CD8-positive, alpha-beta memory T cell (primary cell): ENCODE measurements around the gene RIF1. TPM values are rescaled to one million over a fixed set of nuclear protein-coding genes. Genes with fewer than 3 reads are reported as not detected.
A peak's percentile ranks its signal among the peaks of the same experiment; 100 is the strongest.

Source experiments
- CTCF ChIA-PET: fragments of 350-600 bp; sonication (Branson Sonifier 250); formaldehyde crosslinking; loops from one replicate; lab custom pipeline; 2021; ENCODE audit warnings: antibody characterized with exemption; lab: Charles Lee
- POLR2A ChIA-PET: fragments of 350-600 bp; sonication (Branson Sonifier 250); formaldehyde crosslinking; loops from one replicate; lab custom pipeline; 2021; ENCODE audit warnings: antibody characterized with exemption; lab: Charles Lee
- DNase-seq, 5 donors: peaks; one replicate each; pipeline versions ENCODE4 v3.0.0 to v3.0.0-alpha.2; 2020 to 2022; ENCODE audit warnings: mixed read lengths in 1 of 5
- H3K27ac ChIP-seq: one replicate; pipeline ENCODE4 v1.7.0; 2013; ENCODE audit warnings: low read depth, mild to moderate bottlenecking, low read length, moderate library complexity
- H3K27me3 ChIP-seq: 2 replicates; pipeline ENCODE4 v1.7.0; 2013; ENCODE audit warnings: low read length, mild to moderate bottlenecking; ENCODE audit not compliant: insufficient read depth, poor library complexity, severe bottlenecking
- H3K36me3 ChIP-seq: 2 replicates; pipeline ENCODE4 v1.7.0; 2013; ENCODE audit warnings: mild to moderate bottlenecking, low read length, moderate library complexity; ENCODE audit not compliant: insufficient read depth
- H3K4me1 ChIP-seq: 2 replicates; pipeline ENCODE4 v1.7.0; 2013; ENCODE audit warnings: mild to moderate bottlenecking, low read length, moderate library complexity; ENCODE audit not compliant: insufficient read depth
- H3K4me3 ChIP-seq: 2 replicates; pipeline ENCODE4 v1.7.0; 2013; ENCODE audit warnings: mild to moderate bottlenecking, low read length
- H3K9me3 ChIP-seq: 2 replicates; pipeline ENCODE4 v1.7.0; 2013; ENCODE audit warnings: mild to moderate bottlenecking, low read length
- H3K27ac Mint-ChIP-seq, 8 donors: one replicate each; pipeline ENCODE4 v1.8.0; 2020 to 2021; ENCODE audit warnings: mixed read lengths in 8 of 8, mild to moderate bottlenecking in 6 of 8, inconsistent platforms in 3 of 8, moderate library complexity in 3 of 8
- H3K27me3 Mint-ChIP-seq, 2 donors: one replicate each; pipeline ENCODE4 v1.8.0; 2020 to 2021; ENCODE audit warnings: mixed read lengths in 2 of 2, mild to moderate bottlenecking in 1 of 2, moderate library complexity in 1 of 2
- H3K36me3 Mint-ChIP-seq, 3 donors: one replicate each; pipeline ENCODE4 v1.8.0; 2020 to 2021; ENCODE audit warnings: mixed read lengths in 3 of 3, inconsistent platforms in 1 of 3, mild to moderate bottlenecking in 1 of 3
- H3K4me1 Mint-ChIP-seq, 3 donors: one replicate each; pipeline ENCODE4 v1.8.0; 2020 to 2021; ENCODE audit warnings: mixed read lengths in 3 of 3, inconsistent platforms in 1 of 3, mild to moderate bottlenecking in 1 of 3
- H3K4me3 Mint-ChIP-seq, 7 donors: one replicate each; pipeline ENCODE4 v1.8.0; 2020 to 2021; ENCODE audit warnings: mixed read lengths in 7 of 7, mild to moderate bottlenecking in 6 of 7, moderate library complexity in 4 of 7, inconsistent platforms in 2 of 7
- H3K9me3 Mint-ChIP-seq, 5 donors: one replicate each; pipeline ENCODE4 v1.8.0; 2020 to 2022; ENCODE audit warnings: mixed read lengths in 5 of 5, mild to moderate bottlenecking in 3 of 5, moderate library complexity in 2 of 5, inconsistent platforms in 1 of 5
- polyA plus RNA-seq: library from polyadenylated mRNA; unstranded; fragments of 300-500 nt; fragmentation: Illumina TruSeq; gene quantifications from one replicate; pipeline ENCODE4 v1.2.3, GENCODE V29; 2021
- total RNA-seq, 2 experiments: library from RNA; stranded (reverse); gene quantifications; one replicate each; pipeline ENCODE4 v1.2.3, GENCODE V29; 2021

RIF1 gene
- total and polyA plus RNA-seq, 3 experiments from 2014 or later, result 39.5 to 73.1 (median 72.4) TPM

GRCh38 chr2:151472966-151473365, 63.3 kb downstream of the RIF1 start:
- POLR2A ChIA-PET, result no interaction called here
- Histone ChIP-seq H3K4me3 (no peak overlapping the region), H3K9me3 (no peaks in the 10 kb centered on the region), H3K4me1 (no peaks in the 10 kb centered on the region), H3K27ac (no peak overlapping the region), H3K36me3 (peaks cover 16% of the 10 kb centered on the region), H3K27me3 (no peaks in the 10 kb centered on the region)
- DNase-seq, result no peak
- peaks cover 31 to 89% (median 33%) of the 10 kb centered on the region in 3 donors for H3K36me3 Mint-ChIP-seq
- CTCF ChIA-PET, result no interaction called here
- H3K4me1 Mint-ChIP-seq, result peaks cover 0 to 4% (median 4%) of the 10 kb centered on the region in 3 donors
- H3K4me3 Mint-ChIP-seq, result no peak overlapping the region
- no peaks in the 10 kb centered on the region for H3K27me3 Mint-ChIP-seq
- no peak overlapping the region for H3K27ac Mint-ChIP-seq
- no peaks in the 10 kb centered on the region for H3K9me3 Mint-ChIP-seq

DNA sequence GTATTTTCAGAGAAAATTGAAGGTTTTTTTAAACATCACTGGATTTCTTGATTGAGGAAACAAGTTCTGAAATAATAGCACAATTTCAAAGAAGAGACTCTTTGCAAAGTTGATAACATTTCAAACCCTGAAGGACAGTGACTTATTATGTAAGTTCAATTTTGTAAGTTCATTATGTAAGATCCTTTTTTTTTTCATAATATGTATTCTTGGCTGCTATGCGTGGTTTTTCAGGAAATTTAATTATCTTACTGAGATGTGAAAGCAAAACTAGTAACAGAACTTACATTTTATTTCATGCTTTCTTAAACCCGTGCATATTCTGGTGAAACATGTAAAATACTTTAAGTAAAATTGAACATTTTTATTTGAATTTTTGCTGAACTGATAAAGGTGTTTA, 65.4 kb downstream of the RIF1 start:
- no peak overlapping the region for H3K4me3 ChIP-seq
- no peak overlapping the region for H3K27ac ChIP-seq
- Mint-ChIP-seq H3K9me3 (no peaks in the 10 kb centered on the region), H3K27me3 (no peaks in the 10 kb centered on the region), H3K27ac (no peak overlapping the region), H3K4me1 (peaks cover 0 to 4% (median 4%) of the 10 kb centered on the region in 3 donors), H3K4me3 (no peak overlapping the region), H3K36me3 (peaks cover 20 to 86% (median 24%) of the 10 kb centered on the region in 3 donors)
- CTCF ChIA-PET, result no interaction called here
- POLR2A ChIA-PET, result no interaction called here
- no peaks in the 10 kb centered on the region for H3K27me3 ChIP-seq
- H3K4me1 ChIP-seq, result no peaks in the 10 kb centered on the region
- DNase-seq, result no peak
- peaks cover 16% of the 10 kb centered on the region for H3K36me3 ChIP-seq
- no peaks in the 10 kb centered on the region for H3K9me3 ChIP-seq

GRCh38 chr2:151476287-151476686, 66.6 kb downstream of the RIF1 start:
- Mint-ChIP-seq H3K27ac (no peak overlapping the region), H3K36me3 (peaks cover 12 to 82% (median 21%) of the 10 kb centered on the region in 3 donors), H3K4me3 (no peak overlapping the region), H3K27me3 (no peaks in the 10 kb centered on the region), H3K9me3 (no peaks in the 10 kb centered on the region), H3K4me1 (peaks cover 0 to 9% (median 2%) of the 10 kb centered on the region in 3 donors)
- H3K9me3 ChIP-seq, result no peaks in the 10 kb centered on the region
- ChIA-PET POLR2A (no interaction called here), CTCF (no interaction called here)
- no peak overlapping the region for H3K4me3 ChIP-seq
- no peak overlapping the region for H3K27ac ChIP-seq
- H3K27me3 ChIP-seq, result no peaks in the 10 kb centered on the region
- no peaks in the 10 kb centered on the region for H3K4me1 ChIP-seq
- H3K36me3 ChIP-seq, result peaks cover 7% of the 10 kb centered on the region
- DNase-seq, result no peak

DNA sequence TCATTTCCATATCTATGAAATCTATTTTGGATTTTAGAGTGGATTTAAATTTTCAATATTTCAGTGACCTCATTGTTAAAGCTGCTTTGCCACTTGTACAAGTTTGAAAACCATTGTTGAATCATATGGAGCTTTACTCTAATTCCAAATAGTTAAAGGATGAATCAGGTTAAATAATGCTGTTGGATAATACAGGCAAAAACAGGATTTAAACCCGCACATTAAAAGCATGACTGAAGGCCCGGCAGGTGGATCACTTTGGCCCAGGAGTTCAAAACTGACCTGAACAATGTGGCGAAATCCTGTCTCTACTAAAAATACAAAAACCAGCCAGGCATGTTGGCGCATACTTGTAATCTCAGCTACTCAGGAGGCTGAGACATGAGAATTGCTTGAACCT, 68.3 kb downstream of the RIF1 start:
- Mint-ChIP-seq H3K27ac (no peak overlapping the region), H3K9me3 (no peaks in the 10 kb centered on the region), H3K27me3 (no peaks in the 10 kb centered on the region), H3K4me3 (no peak overlapping the region), H3K36me3 (peaks cover 11 to 78% (median 28%) of the 10 kb centered on the region in 3 donors), H3K4me1 (peaks cover 0 to 8% (median 5%) of the 10 kb centered on the region in 3 donors)
- CTCF ChIA-PET, result no interaction called here
- Histone ChIP-seq H3K36me3 (peaks cover 7% of the 10 kb centered on the region), H3K4me1 (no peaks in the 10 kb centered on the region), H3K9me3 (no peaks in the 10 kb centered on the region), H3K27me3 (no peaks in the 10 kb centered on the region), H3K27ac (no peak overlapping the region), H3K4me3 (no peak overlapping the region)
- no peak for DNase-seq
- POLR2A ChIA-PET, result no interaction called here

GRCh38 chr2:151481744-151482143, 72.0 kb downstream of the RIF1 start:
- peaks cover 5 to 67% (median 28%) of the 10 kb centered on the region in 3 donors for H3K36me3 Mint-ChIP-seq
- H3K4me3 ChIP-seq, result no peak overlapping the region
- H3K4me1 Mint-ChIP-seq, result peaks cover 0 to 11% (median 9%) of the 10 kb centered on the region in 3 donors
- H3K36me3 ChIP-seq, result no peaks in the 10 kb centered on the region
- H3K4me1 ChIP-seq, result no peaks in the 10 kb centered on the region
- no peaks in the 10 kb centered on the region for H3K27me3 Mint-ChIP-seq
- no peak overlapping the region for H3K4me3 Mint-ChIP-seq
- no peaks in the 10 kb centered on the region for H3K9me3 ChIP-seq
- ChIA-PET POLR2A (no interaction called here), CTCF (no interaction called here)
- H3K27ac Mint-ChIP-seq, result peak overlapping the region in 2 of 8 donors; percentile 24 to 35
- no peaks in the 10 kb centered on the region for H3K9me3 Mint-ChIP-seq
- DNase-seq, result no peak
- H3K27me3 ChIP-seq, result no peaks in the 10 kb centered on the region
- H3K27ac ChIP-seq, result no peak overlapping the region

DNA sequence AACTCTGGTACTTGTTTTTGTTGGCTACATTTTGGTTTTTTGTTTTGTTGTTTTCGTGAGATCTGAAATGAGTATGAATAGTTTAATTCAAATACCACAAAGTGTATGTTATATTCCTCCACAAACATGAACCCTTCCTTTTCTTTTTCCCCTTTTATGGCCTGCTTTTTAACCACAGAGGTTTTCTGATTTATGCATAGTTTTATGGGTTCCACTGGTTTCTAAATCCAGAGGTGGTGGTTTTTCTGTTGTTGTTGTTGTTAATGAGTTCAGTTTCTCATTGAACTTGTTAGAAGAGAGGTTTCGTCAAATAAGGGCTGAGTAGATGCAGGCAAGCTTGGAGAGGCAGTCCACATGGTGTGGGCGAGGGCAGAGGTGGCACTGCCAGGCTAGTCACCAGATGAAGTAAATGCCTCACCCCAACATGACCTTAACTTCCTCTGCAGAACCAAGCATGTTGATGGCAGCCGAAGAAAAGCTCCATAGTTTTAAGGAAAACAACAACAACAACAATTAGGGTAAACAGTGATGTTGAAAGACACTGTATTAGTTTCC, 72.5 kb downstream of the RIF1 start:
- Histone ChIP-seq H3K4me1 (no peaks in the 10 kb centered on the region), H3K36me3 (no peaks in the 10 kb centered on the region), H3K27ac (no peak overlapping the region), H3K4me3 (no peak overlapping the region), H3K27me3 (no peaks in the 10 kb centered on the region), H3K9me3 (no peaks in the 10 kb centered on the region)
- DNase-seq, result no peak
- ChIA-PET CTCF (no interaction called here), POLR2A (no interaction called here)
- Mint-ChIP-seq H3K27me3 (no peaks in the 10 kb centered on the region), H3K36me3 (peaks cover 5 to 64% (median 27%) of the 10 kb centered on the region in 3 donors), H3K4me3 (no peak overlapping the region), H3K27ac (peak overlapping the region in 4 of 8 donors; percentile 24 to 74 (median 53)), H3K9me3 (no peaks in the 10 kb centered on the region), H3K4me1 (peaks cover 0 to 11% (median 9%) of the 10 kb centered on the region in 3 donors)

DNA sequence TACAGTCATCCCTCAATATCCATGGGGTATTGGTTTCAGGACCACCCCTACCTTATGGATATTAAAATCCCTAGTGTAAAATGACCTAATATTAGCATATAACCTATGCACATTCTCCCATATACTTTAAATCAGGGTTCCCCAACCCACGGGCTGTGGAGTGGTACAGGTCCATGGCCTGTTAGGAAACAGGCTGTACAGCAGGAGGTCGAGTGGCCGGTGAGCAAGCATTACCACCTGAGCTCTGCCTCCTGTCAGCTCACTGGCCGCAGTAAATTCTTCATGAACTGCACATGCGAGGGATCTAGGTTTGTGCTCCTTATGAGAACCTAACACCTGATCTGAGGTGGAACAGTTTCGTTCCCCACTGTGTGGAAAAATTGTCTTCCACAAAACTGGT, 73.8 kb downstream of the RIF1 start:
- Mint-ChIP-seq H3K4me3 (no peak overlapping the region), H3K4me1 (peaks cover 0 to 11% (median 9%) of the 10 kb centered on the region in 3 donors), H3K9me3 (no peaks in the 10 kb centered on the region), H3K27me3 (no peaks in the 10 kb centered on the region), H3K36me3 (peaks cover 5 to 52% (median 25%) of the 10 kb centered on the region in 3 donors), H3K27ac (no peak overlapping the region)
- ChIA-PET CTCF (no interaction called here), POLR2A (no interaction called here)
- no peaks in the 10 kb centered on the region for H3K9me3 ChIP-seq
- H3K27ac ChIP-seq, result no peak overlapping the region
- DNase-seq, result no peak
- H3K4me1 ChIP-seq, result no peaks in the 10 kb centered on the region
- H3K27me3 ChIP-seq, result no peaks in the 10 kb centered on the region
- no peak overlapping the region for H3K4me3 ChIP-seq
- H3K36me3 ChIP-seq, result no peaks in the 10 kb centered on the region

DNA sequence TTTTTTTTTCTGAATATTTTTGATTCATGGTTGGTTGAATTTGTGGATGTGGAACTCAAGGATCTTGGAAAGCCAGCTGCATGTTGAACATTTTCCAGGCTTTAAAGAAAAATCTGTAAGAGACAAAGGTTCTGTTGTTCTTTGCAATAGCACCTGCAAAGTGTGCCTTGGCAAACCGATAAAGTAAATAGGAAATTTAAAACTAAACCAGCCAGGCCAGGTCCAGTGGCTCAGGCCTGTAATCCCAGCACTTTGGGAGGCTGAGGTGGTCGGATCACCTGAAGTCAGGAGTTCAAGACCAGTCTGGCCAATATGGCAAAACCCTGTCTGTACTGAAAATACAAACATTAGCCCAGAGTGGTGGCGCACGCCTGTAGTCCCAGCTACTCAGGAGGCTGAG, 74.4 kb downstream of the RIF1 start:
- no peak overlapping the region for H3K4me3 Mint-ChIP-seq
- peaks cover 0 to 11% (median 9%) of the 10 kb centered on the region in 3 donors for H3K4me1 Mint-ChIP-seq
- ChIA-PET CTCF (no interaction called here), POLR2A (no interaction called here)
- Histone ChIP-seq H3K4me3 (no peak overlapping the region), H3K9me3 (no peaks in the 10 kb centered on the region), H3K36me3 (no peaks in the 10 kb centered on the region), H3K27ac (no peak overlapping the region), H3K27me3 (no peaks in the 10 kb centered on the region), H3K4me1 (no peaks in the 10 kb centered on the region)
- H3K27me3 Mint-ChIP-seq, result no peaks in the 10 kb centered on the region
- H3K27ac Mint-ChIP-seq, result peak overlapping the region in 1 of 8 donors; percentile 61
- H3K36me3 Mint-ChIP-seq, result peaks cover 5 to 46% (median 24%) of the 10 kb centered on the region in 3 donors
- no peaks in the 10 kb centered on the region for H3K9me3 Mint-ChIP-seq
- no peak for DNase-seq
